Small intestine (tissue), 7 donors: ENCODE results near the gene TNRC6B. TPM values are rescaled to one million over a fixed set of nuclear protein-coding genes. Genes with fewer than 3 reads are reported as not detected.

ENCODE experiments used
- DNase-seq, 2 donors: peaks; one replicate each; pipeline versions ENCODE4 v3.0.0 to v3.0.0-alpha.2; 2013
- FAIRE-seq: peaks from 2 replicates; lab custom pipeline; 2012; peaks lifted over from hg19 to GRCh38; lab: Jason Lieb, UNC
- H3K27ac ChIP-seq, 3 donors: one replicate each; pipeline ENCODE4 v1.5.1; 2013; ENCODE audit warnings: low read length in 2 of 3, mild to moderate bottlenecking in 2 of 3, control low read depth in 1 of 3, inconsistent platforms in 1 of 3, low read depth in 1 of 3, moderate library complexity in 1 of 3
- H3K27me3 ChIP-seq, 3 donors: one replicate each; pipeline ENCODE4 v1.6.1; 2013; ENCODE audit warnings: low read length in 3 of 3, inconsistent platforms in 1 of 3; ENCODE audit not compliant: control insufficient read depth in 3 of 3, insufficient read depth in 3 of 3
- H3K36me3 ChIP-seq, 3 donors: one replicate each; pipeline ENCODE4 v1.6.1; 2013; ENCODE audit warnings: low read length in 3 of 3, inconsistent platforms in 1 of 3, low read depth in 1 of 3, mild to moderate bottlenecking in 1 of 3, moderate library complexity in 1 of 3; ENCODE audit not compliant: control insufficient read depth in 3 of 3, insufficient read depth in 2 of 3
- H3K4me1 ChIP-seq, 3 donors: one replicate each; pipeline ENCODE4 v1.6.1; 2013; ENCODE audit warnings: low read length in 2 of 3, inconsistent platforms in 1 of 3, low read depth in 1 of 3, mild to moderate bottlenecking in 1 of 3, moderate library complexity in 1 of 3; ENCODE audit not compliant: control insufficient read depth in 3 of 3, insufficient read depth in 2 of 3
- H3K4me3 ChIP-seq, 3 donors: one replicate each; pipeline ENCODE4 v1.5.1; 2013; ENCODE audit warnings: low read length in 3 of 3, control low read depth in 1 of 3, inconsistent platforms in 1 of 3, low read depth in 1 of 3, mild to moderate bottlenecking in 1 of 3, moderate library complexity in 1 of 3
- H3K9me3 ChIP-seq, 2 donors: one replicate each; pipeline ENCODE4 v1.6.1; 2013; ENCODE audit warnings: low read depth in 1 of 2, low read length in 1 of 2; ENCODE audit not compliant: control insufficient read depth in 2 of 2, insufficient read depth in 1 of 2
- WGBS, 3 donors: extraction: QIAGEN DNeasy Blood & Tissue Kit; methylation state at CpG; one replicate each; pipeline ENCODE4 v1.1.7; 2013; 5-methylcytosine and 5-hydroxymethylcytosine counted together
- polyA plus RNA-seq, 4 donors: library from polyadenylated mRNA; stranded (reverse) in 3 of 4; unstranded in 1 of 4; fragments of 200-250 nt in 3 of 4; fragments of 120-200 nt in 1 of 4; gene quantifications; one replicate each; pipeline versions ENCODE4 v1.2.1 to v1.2.3, GENCODE V29; 2013
- donor health status: healthy with polysubstance abuse.
- donor health status: control.
- donor health status: control.
- donor health status: Bipolar disorder and iron deficiency.
- donor health status: healthy.

Gene TNRC6B
- polyA plus RNA-seq, 4 donors: 2.2 to 9.6 (median 5.9) TPM

DNA sequence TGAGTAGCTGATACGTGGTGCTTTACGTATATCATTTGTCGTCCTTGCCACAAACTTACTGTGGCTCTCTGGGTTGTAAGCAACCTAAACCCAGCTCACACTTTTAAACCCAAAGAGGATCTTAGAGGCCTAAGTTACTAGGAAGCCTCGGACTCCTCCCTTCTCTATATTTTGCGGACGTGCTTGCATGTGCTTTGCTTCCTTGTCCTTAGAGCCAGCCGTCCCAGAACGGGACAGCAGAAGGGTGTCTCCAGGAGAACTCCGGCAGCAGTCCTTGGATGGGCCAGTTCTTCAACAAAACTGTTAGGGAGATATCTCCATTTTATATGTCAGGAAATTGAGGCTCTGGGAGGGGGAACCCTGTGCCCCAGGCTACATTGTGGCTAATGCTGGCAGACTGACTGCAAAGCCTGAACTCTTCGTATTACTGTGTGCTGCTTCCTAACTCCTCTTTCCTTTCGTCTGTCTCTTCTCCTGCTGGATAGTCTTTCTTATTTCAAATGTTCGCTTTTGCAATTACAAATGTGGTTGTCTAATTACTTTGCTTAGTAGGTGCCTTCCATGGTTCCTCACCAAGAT is 33.8 kb downstream of the TNRC6B start:
- Histone ChIP-seq H3K9me3 (no peaks in the 10 kb centered on the region), H3K27ac (no peak overlapping the region), H3K27me3 (no peaks in the 10 kb centered on the region), H3K4me1 (peaks cover 0 to 13% (median 2%) of the 10 kb centered on the region in 3 donors), H3K36me3 (peaks cover 0 to 12% (median 0%) of the 10 kb centered on the region in 3 donors), H3K4me3 (no peak overlapping the region)
- no peak for FAIRE-seq
- WGBS, 3 donors: 80 to 89% (median 81%) methylated on average over 12 of the region's 12 CpGs
- no peak for DNase-seq

DNA sequence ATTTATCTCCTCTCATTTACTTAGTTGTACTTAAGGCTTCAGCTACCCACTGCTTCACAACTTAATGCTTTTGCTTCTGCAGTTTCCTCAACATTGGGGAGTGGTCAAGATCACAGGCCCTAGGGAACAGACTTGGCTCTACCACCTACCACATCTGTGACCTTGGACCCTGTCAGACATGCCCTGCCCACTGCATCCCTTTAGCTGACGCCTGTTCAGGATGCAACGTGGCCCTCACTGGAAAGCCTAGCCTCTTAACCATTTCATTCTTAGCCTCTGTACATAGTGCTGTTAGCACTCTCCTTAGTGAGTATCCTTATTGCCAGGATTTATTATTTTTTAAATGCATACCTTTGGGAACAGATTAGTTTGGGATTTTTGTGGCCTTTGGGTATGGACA is 34.4 kb downstream of the TNRC6B start:
- Histone ChIP-seq H3K27ac (no peak overlapping the region), H3K4me3 (no peak overlapping the region), H3K27me3 (no peaks in the 10 kb centered on the region), H3K36me3 (peaks cover 0 to 10% (median 0%) of the 10 kb centered on the region in 3 donors), H3K4me1 (peaks cover 0 to 13% (median 2%) of the 10 kb centered on the region in 3 donors), H3K9me3 (no peaks in the 10 kb centered on the region)
- FAIRE-seq: no peak
- peak in 1 of 2 donors; percentile 32 for DNase-seq
- WGBS, 3 donors: 10 to 30% (median 15%) methylated on average over 2 of the region's 2 CpGs

DNA sequence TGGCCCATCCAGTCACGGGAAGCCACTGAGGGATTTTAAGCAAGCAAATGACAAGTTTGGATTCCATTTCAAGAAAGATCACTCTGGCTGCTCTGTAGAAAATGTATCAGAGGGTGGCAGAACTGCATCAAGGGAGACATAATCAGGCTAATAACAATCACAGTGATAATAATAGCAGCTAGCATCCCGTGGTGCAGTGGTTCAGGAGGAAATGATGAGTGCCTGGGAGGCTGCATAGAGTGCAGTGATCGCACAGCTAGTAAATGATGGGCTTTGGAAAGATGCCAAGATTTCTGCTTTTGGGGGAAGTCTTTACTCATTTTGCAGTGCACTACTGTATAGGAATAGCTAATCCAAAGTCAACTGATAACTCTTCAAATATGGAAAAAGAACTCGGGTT is 35.8 kb downstream of the TNRC6B start:
- DNase-seq (no peak), FAIRE-seq (no peak)
- Histone ChIP-seq H3K9me3 (no peaks in the 10 kb centered on the region), H3K27me3 (no peaks in the 10 kb centered on the region), H3K4me3 (no peak overlapping the region), H3K36me3 (peaks cover 0 to 10% (median 0%) of the 10 kb centered on the region in 3 donors), H3K4me1 (peaks cover 0 to 13% (median 5%) of the 10 kb centered on the region in 3 donors), H3K27ac (no peak overlapping the region)
- WGBS, 3 donors: 47 to 75% (median 74%) methylated on average over 4 of the region's 4 CpGs

DNA sequence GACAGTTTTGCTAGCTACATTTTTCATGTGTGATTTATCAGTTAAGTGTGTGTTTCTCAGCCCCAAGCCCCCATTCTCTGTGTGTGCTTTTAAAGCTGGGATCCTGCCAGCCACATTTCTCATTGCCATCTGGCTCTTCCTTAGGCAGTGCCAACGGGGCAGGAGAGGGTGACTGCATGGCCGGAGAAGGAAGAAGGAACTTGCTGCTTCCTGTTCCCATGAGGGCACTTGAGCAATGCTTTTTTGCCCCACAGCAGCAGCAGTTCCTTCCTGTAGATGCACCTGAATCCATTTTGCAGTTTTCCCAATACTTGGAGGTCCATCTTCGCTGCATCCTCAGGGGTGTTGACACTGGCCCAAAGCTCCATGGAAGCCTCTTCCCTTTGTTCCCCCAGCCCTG is 37.5 kb downstream of the TNRC6B start:
- no peak for FAIRE-seq
- H3K9me3 ChIP-seq: no peaks in the 10 kb centered on the region
- no peaks in the 10 kb centered on the region for H3K27me3 ChIP-seq
- DNase-seq: no peak
- peaks cover 0 to 10% (median 0%) of the 10 kb centered on the region in 3 donors for H3K36me3 ChIP-seq
- peak overlapping the region in 1 of 3 donors; percentile 22 for H3K27ac ChIP-seq
- H3K4me1 ChIP-seq: peaks cover 0 to 21% (median 12%) of the 10 kb centered on the region in 3 donors
- no peak overlapping the region for H3K4me3 ChIP-seq
- WGBS, 3 donors: 61 to 80% (median 80%) methylated on average over 3 of the region's 3 CpGs

DNA sequence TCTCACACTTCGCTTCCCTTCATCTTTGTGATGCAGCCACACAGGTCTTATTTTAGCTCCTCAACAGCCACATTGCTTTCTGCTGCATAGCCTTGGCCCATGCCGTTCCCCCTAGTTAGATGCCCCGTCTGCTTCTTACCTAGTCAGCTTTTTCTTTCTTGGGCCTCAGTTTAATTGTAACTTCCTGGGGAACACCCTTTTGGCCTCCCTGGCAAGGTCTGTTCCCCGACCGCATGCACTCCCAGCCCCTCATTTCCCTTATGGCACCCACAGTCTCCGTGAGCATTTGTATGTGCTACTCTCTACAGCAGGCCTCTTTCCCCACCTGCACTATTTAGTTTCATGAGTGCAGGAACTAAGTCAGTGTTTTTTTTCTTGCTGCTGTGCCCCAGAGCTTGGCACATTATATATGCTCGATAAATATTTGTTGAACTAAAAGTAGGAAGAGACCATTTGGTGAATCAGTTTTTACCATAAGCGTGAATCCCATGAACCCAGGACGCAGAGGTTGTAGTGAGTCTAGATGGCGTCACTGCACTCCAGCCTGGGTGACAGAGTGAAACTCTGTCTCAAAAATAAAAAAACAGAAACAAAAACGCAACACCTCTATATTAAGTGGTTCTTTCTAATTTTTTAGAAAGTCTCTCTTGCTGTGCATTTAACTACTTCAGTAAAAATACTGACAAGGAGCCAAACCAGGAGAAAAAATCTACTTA is 38.5 kb downstream of the TNRC6B start:
- Histone ChIP-seq H3K27ac (peak overlapping the region in 2 of 3 donors; percentile 14 to 30), H3K27me3 (no peaks in the 10 kb centered on the region), H3K4me1 (peaks cover 0 to 21% (median 13%) of the 10 kb centered on the region in 3 donors), H3K4me3 (no peak overlapping the region), H3K36me3 (peaks cover 0 to 10% (median 0%) of the 10 kb centered on the region in 3 donors), H3K9me3 (no peaks in the 10 kb centered on the region)
- 72 to 89% (median 79%) methylated on average over 11 of the region's 11 CpGs for WGBS, 3 donors
- DNase-seq: no peak
- no peak for FAIRE-seq

DNA sequence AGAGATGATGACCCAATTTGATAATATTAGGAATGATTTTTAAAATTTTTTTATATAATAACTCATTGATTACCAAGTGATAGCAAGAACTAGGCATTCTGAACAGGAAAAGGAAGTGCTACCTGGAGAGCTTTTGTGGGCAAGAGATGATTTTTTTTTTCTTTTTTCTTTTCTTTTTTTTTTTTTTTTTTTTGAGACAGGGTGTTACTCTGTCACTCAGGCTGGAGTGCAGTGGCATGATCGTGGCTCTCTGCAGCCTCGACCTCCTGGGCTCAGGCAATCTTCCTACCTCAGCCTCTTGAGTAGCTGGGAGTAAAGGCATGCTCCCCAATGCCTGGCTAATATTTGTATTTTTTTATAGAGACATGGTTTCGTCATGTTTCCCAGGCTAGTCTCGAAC is 40.4 kb downstream of the TNRC6B start:
- H3K4me3 ChIP-seq: no peak overlapping the region
- FAIRE-seq (no peak), DNase-seq (no peak)
- 73 to 90% (median 83%) methylated on average over 4 of the region's 4 CpGs for WGBS, 3 donors
- H3K36me3 ChIP-seq: peaks cover 0 to 14% (median 0%) of the 10 kb centered on the region in 3 donors
- no peak overlapping the region for H3K27ac ChIP-seq
- H3K4me1 ChIP-seq: peaks cover 0 to 21% (median 13%) of the 10 kb centered on the region in 3 donors
- no peaks in the 10 kb centered on the region for H3K9me3 ChIP-seq
- no peaks in the 10 kb centered on the region for H3K27me3 ChIP-seq

DNA sequence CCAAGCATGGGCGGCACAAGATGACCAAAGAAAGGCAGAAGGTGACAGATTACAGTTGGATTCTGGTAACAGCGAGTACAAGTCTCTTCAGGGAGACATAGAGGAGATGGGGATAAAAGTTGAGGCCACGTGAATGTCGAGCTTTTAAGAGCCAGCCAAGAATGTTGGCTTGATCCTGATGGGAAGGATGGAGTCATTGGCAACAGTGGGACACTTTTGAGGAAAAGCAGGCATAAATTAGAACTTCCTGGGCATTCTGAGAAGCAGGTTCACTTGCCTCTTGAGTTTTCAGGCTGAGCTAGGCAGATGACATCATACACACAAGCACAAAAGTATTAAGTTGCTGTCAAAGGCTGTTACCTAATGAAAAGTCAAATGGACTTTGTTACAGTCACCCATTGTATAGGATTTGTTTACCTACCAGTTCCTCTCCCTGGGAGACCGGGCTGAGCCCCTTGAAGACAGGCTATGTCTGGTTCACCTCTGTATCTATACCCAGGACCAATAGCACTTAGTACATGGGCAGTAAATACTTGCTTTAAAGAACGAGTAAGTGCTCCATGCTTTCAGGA is 41.1 kb downstream of the TNRC6B start:
- Histone ChIP-seq H3K36me3 (peaks cover 0 to 12% (median 0%) of the 10 kb centered on the region in 3 donors), H3K4me1 (peaks cover 0 to 21% (median 13%) of the 10 kb centered on the region in 3 donors), H3K27ac (peak overlapping the region in 2 of 3 donors; percentile 6 to 25), H3K27me3 (no peaks in the 10 kb centered on the region), H3K4me3 (no peak overlapping the region), H3K9me3 (no peaks in the 10 kb centered on the region)
- peak; percentile 17 to 53 for DNase-seq
- WGBS, 3 donors: 68 to 79% (median 71%) methylated on average over 6 of the region's 6 CpGs
- no peak for FAIRE-seq

DNA sequence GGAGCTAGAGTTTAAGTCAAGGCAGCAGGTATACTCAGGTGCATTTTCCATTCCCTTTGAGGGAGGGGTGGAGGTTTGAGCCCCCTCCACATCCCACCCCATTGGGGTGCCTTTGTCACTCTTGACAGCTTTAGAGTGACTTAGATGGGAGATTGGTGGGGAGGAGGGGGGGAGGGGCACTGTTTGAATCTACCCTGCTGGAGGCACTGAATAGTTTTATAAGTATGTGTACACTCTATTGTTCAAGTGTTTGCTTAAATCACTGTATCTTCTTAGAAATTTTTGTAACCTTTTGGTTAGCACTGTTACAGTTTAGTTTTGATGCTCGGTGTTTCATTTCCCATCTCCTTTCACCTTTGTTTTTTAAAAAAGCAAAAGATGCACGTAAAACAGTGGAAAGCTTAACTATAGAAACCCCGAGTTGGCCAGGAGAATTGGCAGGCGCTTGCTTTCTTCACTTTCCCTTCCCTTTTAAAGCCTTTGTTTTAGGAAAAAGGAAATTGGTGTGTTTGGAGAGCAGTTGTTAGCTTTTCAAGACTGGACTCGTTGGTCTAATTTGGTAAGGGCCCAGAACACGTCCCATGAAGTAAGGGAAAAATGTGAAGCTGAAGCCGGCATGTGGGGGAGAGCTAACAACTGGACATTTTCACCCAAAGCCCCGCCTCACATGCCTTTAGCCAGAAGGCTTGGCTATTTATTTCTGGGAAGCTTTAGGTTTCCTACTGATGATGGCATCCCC is 42.8 kb downstream of the TNRC6B start:
- 63 to 86% (median 80%) methylated on average over 8 of the region's 8 CpGs for WGBS, 3 donors
- peaks cover 0 to 9% (median 0%) of the 10 kb centered on the region in 3 donors for H3K36me3 ChIP-seq
- peaks cover 0 to 17% (median 13%) of the 10 kb centered on the region in 3 donors for H3K4me1 ChIP-seq
- peak overlapping the region in 2 of 3 donors; percentile 16 to 51 for H3K27ac ChIP-seq
- no peak for FAIRE-seq
- H3K4me3 ChIP-seq: no peak overlapping the region
- no peak for DNase-seq
- H3K27me3 ChIP-seq: no peaks in the 10 kb centered on the region
- H3K9me3 ChIP-seq: no peaks in the 10 kb centered on the region
